D721Med (cell line): ENCODE data around the gene CSNK2B.

Experiments
- DNase-seq: peaks from one replicate; pipeline ENCODE4 v3.0.0; 2011; ENCODE audit warnings: low spot score; ENCODE audit not compliant: insufficient read length
- FAIRE-seq: peaks from 2 replicates; lab custom pipeline; 2011; peaks lifted over from hg19 to GRCh38; lab: Jason Lieb, UNC
- TF ChIP-seq, protein P1 (sequence below): IDR thresholded peaks from 2 replicates; pipeline ENCODE4 v1.5.1; 2012; ENCODE audit warnings: mild to moderate bottlenecking, control low read depth; ENCODE audit not compliant: insufficient read depth; ENCODE audit errors: missing control alignments

The CSNK2B gene

DNA sequence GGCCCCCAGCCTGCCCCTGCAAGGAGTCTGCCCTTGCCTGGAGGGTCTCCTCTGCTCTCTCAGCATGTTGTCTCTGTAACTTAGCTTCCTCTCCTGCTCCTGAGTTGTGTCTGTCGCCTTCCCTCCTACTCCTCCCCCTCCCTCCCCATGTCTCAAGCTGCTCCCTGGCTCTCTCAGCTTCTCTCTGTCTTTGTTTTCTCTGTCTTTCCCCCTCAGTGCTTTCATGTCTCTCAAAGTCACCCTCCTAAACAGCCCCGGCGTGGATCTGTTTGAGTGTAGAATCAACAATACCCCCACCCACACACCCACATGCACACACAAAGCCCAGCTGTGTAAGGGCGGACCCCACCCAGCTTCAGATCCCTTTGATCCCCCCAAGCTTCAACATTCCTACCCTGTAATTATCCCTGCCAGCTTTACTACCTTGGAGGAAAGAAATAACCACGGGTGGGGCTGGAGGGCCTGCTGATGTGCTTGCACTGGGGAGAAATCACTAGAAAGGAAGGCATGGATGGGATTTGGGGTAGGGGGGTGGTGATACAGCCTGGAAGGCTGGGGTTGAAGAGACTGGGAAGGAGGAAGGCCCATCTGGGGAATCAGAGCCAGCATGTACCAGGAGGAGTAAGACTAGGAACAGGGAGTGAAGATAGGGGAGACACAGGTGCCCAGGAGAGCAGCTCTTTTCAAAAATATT is 48.3 kb downstream of the CSNK2B start:
- TF ChIP-seq, protein P1, sequence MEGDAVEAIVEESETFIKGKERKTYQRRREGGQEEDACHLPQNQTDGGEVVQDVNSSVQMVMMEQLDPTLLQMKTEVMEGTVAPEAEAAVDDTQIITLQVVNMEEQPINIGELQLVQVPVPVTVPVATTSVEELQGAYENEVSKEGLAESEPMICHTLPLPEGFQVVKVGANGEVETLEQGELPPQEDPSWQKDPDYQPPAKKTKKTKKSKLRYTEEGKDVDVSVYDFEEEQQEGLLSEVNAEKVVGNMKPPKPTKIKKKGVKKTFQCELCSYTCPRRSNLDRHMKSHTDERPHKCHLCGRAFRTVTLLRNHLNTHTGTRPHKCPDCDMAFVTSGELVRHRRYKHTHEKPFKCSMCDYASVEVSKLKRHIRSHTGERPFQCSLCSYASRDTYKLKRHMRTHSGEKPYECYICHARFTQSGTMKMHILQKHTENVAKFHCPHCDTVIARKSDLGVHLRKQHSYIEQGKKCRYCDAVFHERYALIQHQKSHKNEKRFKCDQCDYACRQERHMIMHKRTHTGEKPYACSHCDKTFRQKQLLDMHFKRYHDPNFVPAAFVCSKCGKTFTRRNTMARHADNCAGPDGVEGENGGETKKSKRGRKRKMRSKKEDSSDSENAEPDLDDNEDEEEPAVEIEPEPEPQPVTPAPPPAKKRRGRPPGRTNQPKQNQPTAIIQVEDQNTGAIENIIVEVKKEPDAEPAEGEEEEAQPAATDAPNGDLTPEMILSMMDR, result no peak
- DNase-seq, result no peak
- no peak for FAIRE-seq

DNA sequence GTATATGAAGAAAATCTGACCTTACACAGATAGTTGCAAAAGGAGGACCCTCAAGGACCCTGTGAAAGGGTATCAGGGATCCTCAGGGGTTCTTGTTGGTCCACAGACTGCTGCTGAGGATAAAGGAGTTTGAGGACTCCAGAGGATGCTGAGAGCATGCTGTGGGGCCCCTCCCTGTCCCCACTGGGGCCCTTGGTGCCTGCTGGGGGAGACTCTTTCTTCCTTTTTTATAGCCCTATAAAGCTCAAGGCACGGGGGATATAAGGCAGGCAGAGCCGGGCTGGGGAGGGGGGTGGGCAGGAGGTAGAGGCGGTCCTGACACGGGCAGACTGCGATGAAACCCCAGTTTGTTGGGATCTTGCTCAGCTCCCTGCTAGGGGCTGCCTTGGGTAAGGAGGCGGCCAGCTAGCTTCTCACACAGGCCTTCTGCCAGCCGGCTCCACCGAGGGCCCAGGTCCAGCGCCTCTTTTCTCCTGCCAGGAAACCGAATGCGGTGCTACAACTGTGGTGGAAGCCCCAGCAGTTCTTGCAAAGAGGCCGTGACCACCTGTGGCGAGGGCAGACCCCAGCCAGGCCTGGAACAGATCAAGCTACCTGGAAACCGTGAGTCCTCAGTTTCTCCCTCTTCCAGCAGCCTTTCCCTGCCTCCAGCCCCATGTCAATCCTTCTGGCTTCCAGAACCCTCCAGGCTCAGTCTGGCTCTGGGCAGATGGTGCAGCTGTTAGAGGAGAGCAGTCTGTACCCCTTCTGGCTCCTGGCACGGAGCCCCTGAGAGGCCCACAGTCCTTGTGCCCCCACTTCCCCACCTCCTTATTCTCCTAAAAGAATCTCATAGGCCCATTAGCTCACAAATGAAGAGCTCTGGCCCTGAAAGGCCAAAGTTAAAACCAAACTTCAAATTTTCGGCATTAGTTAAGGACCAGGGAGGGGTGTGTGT is 49.4 kb downstream of the CSNK2B start, which contains the start of gene LY6G6D:
TSS of gene LY6G6D (plus strand) at position 327 of the 937 bp plus-strand sequence. CDS start at position 335, 8 bp downstream.
- FAIRE-seq (no peak), DNase-seq (no peak)
- TF ChIP-seq, protein P1, result no peak

- TF ChIP-seq, protein P1, result no peak
- DNase-seq, result no peak
- FAIRE-seq, result no peak
Observed at GRCh38 chr6:31717499-31718222, 51.8 kb downstream of the CSNK2B start.

- no peak for FAIRE-seq
- TF ChIP-seq, protein P1, result no peak
- DNase-seq, result no peak
Observed at GRCh38 chr6:31718265-31718664, 52.4 kb downstream of the CSNK2B start.

GRCh38 chr6:31719001-31719400 is 53.1 kb downstream of the CSNK2B start:
- FAIRE-seq (no peak), DNase-seq (no peak)
- TF ChIP-seq, protein P1, result no peak
